Muscle of arm (tissue), 12 donors: ENCODE measurements around the gene APRT. TPM values are rescaled to one million over a fixed set of nuclear protein-coding genes. Genes with fewer than 3 reads are reported as not detected.

ENCODE experiments used
- DNase-seq: peaks from one replicate; pipeline ENCODE4 v3.0.0-alpha.2; 2013
- polyA plus RNA-seq, 12 donors: library from polyadenylated mRNA; unstranded; fragments of 120-200 nt; gene quantifications; one replicate each; pipeline ENCODE4 v1.2.1, GENCODE V29; 2013; ENCODE audit not compliant: insufficient read length in 12 of 12

Gene APRT
- polyA plus RNA-seq, 12 donors = 45.8 to 73.6 (median 56.0) TPM; not detected in 1

DNA sequence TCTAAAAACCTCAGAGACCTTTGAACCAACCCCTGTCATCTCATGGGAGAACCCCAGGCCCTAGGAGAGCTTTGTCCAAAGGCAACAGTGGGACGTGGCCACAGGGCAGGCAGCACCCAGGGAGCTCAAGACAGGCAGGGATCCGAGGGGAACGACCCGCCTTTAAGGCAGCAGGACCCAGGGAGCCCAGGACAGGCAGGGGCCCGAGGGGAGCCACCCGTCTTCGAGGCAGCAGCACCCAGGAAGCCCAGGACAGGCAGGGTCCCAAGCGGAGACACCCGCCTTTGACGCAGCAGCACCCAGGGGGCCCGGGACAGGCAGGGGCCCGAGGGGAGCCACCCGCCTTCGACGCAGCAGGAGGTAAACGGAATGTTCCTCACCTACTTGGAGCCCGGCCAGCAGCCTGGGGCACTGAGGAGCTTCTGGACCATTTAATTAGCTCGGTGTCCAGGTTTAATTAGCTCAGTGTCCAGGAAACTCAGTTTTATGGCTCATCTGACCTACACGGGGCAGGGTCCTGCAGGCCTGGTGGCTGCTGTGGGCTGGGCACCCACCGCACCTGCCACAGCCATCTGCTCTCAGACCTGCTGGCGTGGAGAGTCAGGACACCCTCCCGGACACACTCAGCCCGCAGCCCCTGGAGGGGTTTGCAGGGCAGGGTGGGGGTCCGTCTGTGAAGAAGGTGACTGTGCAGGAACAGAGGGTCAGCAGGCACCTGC lies 51.1 kb downstream of the APRT start:
- DNase-seq = no peak

GRCh38 chr16:88759976-88760350 lies 51.8 kb downstream of the APRT start:
- no peak for DNase-seq

Other genes with a start within 250 kb of the APRT start
- 10 to 100 TPM in 11 of 12 donors, not detected in 1; 21.4 to 54.4 (median 25.0) TPM for gene ZC3H18, start 241.5 kb downstream of the APRT start, polyA plus RNA-seq
- not detected for gene IL17C, start 173.4 kb downstream of the APRT start, polyA plus RNA-seq
- 10 to 100 TPM in 11 of 12 donors, not detected in 1; 19.5 to 60.4 (median 30.6) TPM for gene CYBA, start 160.9 kb downstream of the APRT start, polyA plus RNA-seq
- 10 to 100 TPM in 11 of 12 donors, not detected in 1; 18.2 to 35.2 (median 24.3) TPM for gene MVD, start 148.8 kb downstream of the APRT start, polyA plus RNA-seq
- gene SNAI3, start 125.4 kb downstream of the APRT start, polyA plus RNA-seq = 1 to 10 TPM in 10 of 12 donors, not detected in 2; 3.6 to 8.6 (median 6.6) TPM
- 10 to 100 TPM in 10 of 12 donors, not detected in 2; 11.5 to 26.9 (median 16.3) TPM for gene RNF166, start 105.5 kb downstream of the APRT start, polyA plus RNA-seq
- 10 to 100 TPM in 5 of 12 donors, 1 to 10 TPM in 5, not detected in 2; 8.5 to 13.1 (median 10.1) TPM for gene CTU2, start 105.4 kb downstream of the APRT start, polyA plus RNA-seq
- 10 to 100 TPM in 11 of 12 donors, not detected in 1; 36.1 to 78.2 (median 48.2) TPM for gene PIEZO1, start 26.7 kb downstream of the APRT start, polyA plus RNA-seq
- gene CDT1, start 8.1 kb downstream of the APRT start, polyA plus RNA-seq = 10 to 100 TPM in 3 of 12 donors, 1 to 10 TPM in 8, not detected in 1; 4.5 to 26.0 (median 6.3) TPM
- 10 to 100 TPM in 11 of 12 donors, not detected in 1; 11.2 to 35.2 (median 18.8) TPM for gene GALNS, start 45.0 kb upstream of the APRT start, polyA plus RNA-seq
- gene TRAPPC2L, start 45.2 kb upstream of the APRT start, polyA plus RNA-seq = 10 to 100 TPM in 11 of 12 donors, not detected in 1; 30.6 to 57.5 (median 50.9) TPM
- gene PABPN1L, start 54.7 kb upstream of the APRT start, polyA plus RNA-seq = under 1 TPM in 1 of 12 donors, not detected in 11; 0.47 TPM
- 10 to 100 TPM in 11 of 12 donors, not detected in 1; 11.6 to 27.0 (median 15.8) TPM for gene CBFA2T3, start 165.3 kb upstream of the APRT start, polyA plus RNA-seq